ENCODE measurements around the gene CLEC1A.

The CLEC1A gene

DNA sequence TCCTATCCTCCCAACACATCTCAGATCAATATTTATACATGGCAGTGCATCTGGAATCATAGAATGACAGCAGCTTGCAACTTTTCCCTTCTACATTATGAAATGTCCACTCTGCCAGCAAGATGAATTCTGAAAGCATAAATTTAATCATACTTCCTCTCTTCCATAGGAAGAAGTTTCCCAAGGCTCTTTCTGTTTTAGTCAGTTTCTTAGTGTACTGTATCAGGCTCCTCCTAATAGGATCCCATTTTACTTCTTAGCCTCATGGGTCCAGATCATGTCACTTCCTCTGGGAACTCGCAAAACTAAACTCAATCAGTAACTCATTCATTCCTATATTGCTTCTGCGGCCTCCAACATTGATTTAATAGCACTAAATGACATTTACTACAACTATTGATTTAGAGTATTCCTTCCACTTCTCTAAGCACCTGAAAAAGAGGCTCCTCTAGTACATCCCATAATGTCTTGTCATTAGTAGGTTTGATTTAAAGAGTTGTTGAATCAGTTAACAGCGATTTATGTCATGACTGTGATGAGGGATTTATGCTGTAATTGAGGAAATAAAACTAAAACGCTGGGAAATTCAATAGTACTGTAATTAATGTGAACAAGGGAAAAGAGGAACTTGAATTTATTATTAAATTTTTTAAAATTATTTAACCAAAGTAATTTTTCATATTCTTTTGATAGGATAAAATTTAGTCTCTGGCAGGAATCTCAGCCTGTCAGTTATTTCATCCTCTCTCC is 4.0 kb downstream of the CLEC1A start:
- Histone ChIP-seq H3K27ac (ENCODE audit: low read depth, low read length) (no peak overlapping the region), H3K27me3 (ENCODE audit: control insufficient read depth, insufficient read depth, low read length) (no peaks in the 10 kb centered on the region), H3K9ac (ENCODE audit: low read length) (no peak overlapping the region), H3K4me1 (ENCODE audit: control insufficient read depth, insufficient read depth, low read length) (no peaks in the 10 kb centered on the region), H3K36me3 (ENCODE audit: control insufficient read depth, insufficient read depth, low read length) (no peaks in the 10 kb centered on the region), H3K4me3 (ENCODE audit: low read length) (no peak overlapping the region)

- Histone ChIP-seq H3K9ac (ENCODE audit: low read length) (no peak overlapping the region), H3K27me3 (ENCODE audit: control insufficient read depth, insufficient read depth, low read length) (no peaks in the 10 kb centered on the region), H3K4me3 (ENCODE audit: low read length) (no peak overlapping the region), H3K4me1 (ENCODE audit: control insufficient read depth, insufficient read depth, low read length) (no peaks in the 10 kb centered on the region), H3K36me3 (ENCODE audit: control insufficient read depth, insufficient read depth, low read length) (no peaks in the 10 kb centered on the region), H3K27ac (ENCODE audit: low read depth, low read length) (no peak overlapping the region)
Measured at GRCh38 chr12:10088955-10089900, 9.6 kb downstream of the CLEC1A start.

GRCh38 chr12:10088031-10088430 is 10.8 kb downstream of the CLEC1A start:
- Histone ChIP-seq H3K4me1 (ENCODE audit: control insufficient read depth, insufficient read depth, low read length) (no peaks in the 10 kb centered on the region), H3K36me3 (ENCODE audit: control insufficient read depth, insufficient read depth, low read length) (no peaks in the 10 kb centered on the region), H3K4me3 (ENCODE audit: low read length) (no peak overlapping the region), H3K27ac (ENCODE audit: low read depth, low read length) (no peak overlapping the region), H3K9ac (ENCODE audit: low read length) (no peak overlapping the region), H3K27me3 (ENCODE audit: control insufficient read depth, insufficient read depth, low read length) (no peaks in the 10 kb centered on the region)

- no peak overlapping the region for H3K27ac ChIP-seq (ENCODE audit: low read depth, low read length)
- H3K36me3 ChIP-seq (ENCODE audit: control insufficient read depth, insufficient read depth, low read length), result no peaks in the 10 kb centered on the region
- no peaks in the 10 kb centered on the region for H3K27me3 ChIP-seq (ENCODE audit: control insufficient read depth, insufficient read depth, low read length)
- no peak overlapping the region for H3K4me3 ChIP-seq (ENCODE audit: low read length)
- no peak overlapping the region for H3K9ac ChIP-seq (ENCODE audit: low read length)
- no peaks in the 10 kb centered on the region for H3K4me1 ChIP-seq (ENCODE audit: control insufficient read depth, insufficient read depth, low read length)
Measured at GRCh38 chr12:10086387-10086786, 12.4 kb downstream of the CLEC1A start.

- H3K4me3 ChIP-seq (ENCODE audit: low read length), result no peak overlapping the region
- no peaks in the 10 kb centered on the region for H3K27me3 ChIP-seq (ENCODE audit: control insufficient read depth, insufficient read depth, low read length)
- H3K4me1 ChIP-seq (ENCODE audit: control insufficient read depth, insufficient read depth, low read length), result no peaks in the 10 kb centered on the region
- H3K27ac ChIP-seq (ENCODE audit: low read depth, low read length), result no peak overlapping the region
- H3K36me3 ChIP-seq (ENCODE audit: control insufficient read depth, insufficient read depth, low read length), result no peaks in the 10 kb centered on the region
- H3K9ac ChIP-seq (ENCODE audit: low read length), result no peak overlapping the region
Measured at GRCh38 chr12:10084733-10085132, 14.1 kb downstream of the CLEC1A start.

DNA sequence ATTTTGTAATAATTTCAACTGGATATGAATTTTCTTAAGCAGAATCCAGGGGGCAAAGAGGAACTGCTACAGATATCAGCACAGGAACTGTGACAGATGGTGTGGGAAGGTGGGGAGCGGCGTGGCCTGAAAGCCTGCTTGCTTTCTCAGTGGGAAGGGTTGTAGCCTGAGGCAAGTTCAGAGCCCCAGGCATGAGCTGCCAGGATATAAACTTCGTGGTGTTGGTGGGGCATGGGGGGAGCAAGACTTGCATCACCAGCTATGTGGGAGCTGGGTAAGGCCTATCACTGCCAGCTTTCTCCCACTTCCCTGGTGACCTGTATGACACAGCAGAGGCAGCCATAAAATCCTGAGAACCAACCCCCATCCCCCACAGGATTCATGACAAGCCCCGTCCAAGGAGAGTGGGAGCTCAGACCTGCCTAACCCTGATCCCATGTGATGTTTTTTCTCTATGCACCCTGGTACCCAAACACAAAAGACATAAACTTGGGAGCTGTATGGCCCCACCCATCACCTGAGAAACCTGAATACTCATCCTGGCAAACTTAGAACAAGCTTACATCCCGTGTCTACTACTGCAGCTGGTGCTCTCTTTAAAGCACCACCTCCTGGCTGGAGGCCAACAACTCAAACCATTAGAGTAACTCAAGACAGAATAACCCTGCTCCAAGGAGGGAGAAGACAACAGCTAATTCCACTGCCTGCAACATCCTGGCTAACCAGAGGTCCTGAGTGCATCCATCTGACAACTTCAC is 16.5 kb downstream of the CLEC1A start:
- H3K4me1 ChIP-seq (ENCODE audit: control insufficient read depth, insufficient read depth, low read length), result no peaks in the 10 kb centered on the region
- H3K4me3 ChIP-seq (ENCODE audit: low read length), result no peak overlapping the region
- no peak overlapping the region for H3K27ac ChIP-seq (ENCODE audit: low read depth, low read length)
- no peak overlapping the region for H3K9ac ChIP-seq (ENCODE audit: low read length)
- no peaks in the 10 kb centered on the region for H3K36me3 ChIP-seq (ENCODE audit: control insufficient read depth, insufficient read depth, low read length)
- no peaks in the 10 kb centered on the region for H3K27me3 ChIP-seq (ENCODE audit: control insufficient read depth, insufficient read depth, low read length)

GRCh38 chr12:10075451-10075850 is 23.3 kb downstream of the CLEC1A start:
- no peaks in the 10 kb centered on the region for H3K4me1 ChIP-seq (ENCODE audit: control insufficient read depth, insufficient read depth, low read length)
- H3K27ac ChIP-seq (ENCODE audit: low read depth, low read length), result no peak overlapping the region
- no peaks in the 10 kb centered on the region for H3K36me3 ChIP-seq (ENCODE audit: control insufficient read depth, insufficient read depth, low read length)
- H3K27me3 ChIP-seq (ENCODE audit: control insufficient read depth, insufficient read depth, low read length), result no peaks in the 10 kb centered on the region
- no peak overlapping the region for H3K4me3 ChIP-seq (ENCODE audit: low read length)
- no peak overlapping the region for H3K9ac ChIP-seq (ENCODE audit: low read length)

DNA sequence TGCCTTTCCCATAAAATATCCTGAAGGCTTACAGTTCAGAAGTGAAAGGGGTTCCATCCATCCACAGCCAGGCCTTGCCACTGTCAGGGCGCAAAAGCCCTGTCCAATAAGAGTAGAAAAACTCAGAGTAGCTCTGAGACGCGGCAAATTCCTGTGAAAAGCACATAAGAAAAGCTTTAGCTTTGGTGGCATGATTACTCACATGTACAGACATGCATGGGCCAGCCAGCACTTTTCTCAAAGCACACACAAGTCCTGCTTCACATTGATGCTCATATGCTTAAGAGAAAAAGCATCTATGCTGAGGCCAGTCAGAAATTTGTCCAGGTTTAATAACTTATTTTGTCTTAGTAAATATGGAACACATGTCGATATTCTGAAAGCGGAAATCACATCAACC is 25.5 kb downstream of the CLEC1A start:
- Histone ChIP-seq H3K27me3 (ENCODE audit: control insufficient read depth, insufficient read depth, low read length) (no peaks in the 10 kb centered on the region), H3K4me1 (ENCODE audit: control insufficient read depth, insufficient read depth, low read length) (no peaks in the 10 kb centered on the region), H3K27ac (ENCODE audit: low read depth, low read length) (no peak overlapping the region), H3K36me3 (ENCODE audit: control insufficient read depth, insufficient read depth, low read length) (no peaks in the 10 kb centered on the region), H3K4me3 (ENCODE audit: low read length) (no peak overlapping the region), H3K9ac (ENCODE audit: low read length) (no peak overlapping the region)

GRCh38 chr12:10072131-10072530 is 26.7 kb downstream of the CLEC1A start:
- no peak overlapping the region for H3K27ac ChIP-seq (ENCODE audit: low read depth, low read length)
- H3K27me3 ChIP-seq (ENCODE audit: control insufficient read depth, insufficient read depth, low read length), result no peaks in the 10 kb centered on the region
- no peaks in the 10 kb centered on the region for H3K4me1 ChIP-seq (ENCODE audit: control insufficient read depth, insufficient read depth, low read length)
- H3K4me3 ChIP-seq (ENCODE audit: low read length), result no peak overlapping the region
- no peak overlapping the region for H3K9ac ChIP-seq (ENCODE audit: low read length)
- no peaks in the 10 kb centered on the region for H3K36me3 ChIP-seq (ENCODE audit: control insufficient read depth, insufficient read depth, low read length)

GRCh38 chr12:10070380-10070779 is 28.4 kb downstream of the CLEC1A start:
- H3K9ac ChIP-seq (ENCODE audit: low read length), result no peak overlapping the region
- no peaks in the 10 kb centered on the region for H3K36me3 ChIP-seq (ENCODE audit: control insufficient read depth, insufficient read depth, low read length)
- no peak overlapping the region for H3K27ac ChIP-seq (ENCODE audit: low read depth, low read length)
- no peak overlapping the region for H3K4me3 ChIP-seq (ENCODE audit: low read length)
- no peaks in the 10 kb centered on the region for H3K4me1 ChIP-seq (ENCODE audit: control insufficient read depth, insufficient read depth, low read length)
- no peaks in the 10 kb centered on the region for H3K27me3 ChIP-seq (ENCODE audit: control insufficient read depth, insufficient read depth, low read length)

DNA sequence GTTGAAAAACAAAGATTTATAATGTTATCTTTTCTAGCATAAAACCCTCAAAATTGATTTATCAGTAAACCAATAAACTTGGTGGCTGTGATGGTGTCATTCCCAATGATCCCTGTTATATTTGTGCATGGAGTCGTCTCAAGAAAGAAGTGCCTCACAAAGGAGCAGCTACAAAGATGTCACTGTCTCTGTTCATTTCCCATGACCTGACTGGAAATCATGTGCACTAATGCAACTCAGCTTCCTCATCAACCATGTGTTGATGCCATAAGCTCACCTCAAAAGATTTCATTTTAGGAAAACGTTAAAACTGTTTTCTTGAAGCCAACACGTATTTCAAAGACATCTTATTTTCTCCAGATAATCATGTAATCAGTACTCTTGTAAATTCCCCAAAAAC is 28.8 kb downstream of the CLEC1A start:
- Histone ChIP-seq H3K36me3 (ENCODE audit: control insufficient read depth, insufficient read depth, low read length) (no peaks in the 10 kb centered on the region), H3K27me3 (ENCODE audit: control insufficient read depth, insufficient read depth, low read length) (no peaks in the 10 kb centered on the region), H3K9ac (ENCODE audit: low read length) (no peak overlapping the region), H3K4me3 (ENCODE audit: low read length) (no peak overlapping the region), H3K27ac (ENCODE audit: low read depth, low read length) (no peak overlapping the region), H3K4me1 (ENCODE audit: control insufficient read depth, insufficient read depth, low read length) (no peaks in the 10 kb centered on the region)

DNA sequence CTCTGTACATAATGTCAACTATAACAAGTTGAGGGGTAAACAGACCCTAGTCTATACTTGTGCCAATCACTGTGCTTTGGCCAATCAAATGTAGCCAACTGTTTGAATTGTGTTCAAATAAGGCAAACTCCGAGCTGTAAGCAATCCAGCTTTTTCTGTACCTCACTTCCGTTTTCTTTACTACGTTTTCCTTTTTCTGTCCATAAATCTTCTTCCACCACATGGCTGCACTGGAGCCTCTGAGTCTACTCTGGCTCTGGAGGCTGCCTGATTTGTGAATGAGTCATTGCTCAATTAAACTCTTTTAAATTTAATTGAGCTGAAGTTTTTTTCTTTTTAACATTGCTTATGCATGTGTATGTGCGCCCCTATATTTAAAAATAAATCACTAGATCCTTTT is 29.7 kb downstream of the CLEC1A start:
- Histone ChIP-seq H3K27ac (ENCODE audit: low read depth, low read length) (peak overlapping the region; percentile 38), H3K36me3 (ENCODE audit: control insufficient read depth, insufficient read depth, low read length) (no peaks in the 10 kb centered on the region), H3K27me3 (ENCODE audit: control insufficient read depth, insufficient read depth, low read length) (no peaks in the 10 kb centered on the region), H3K4me3 (ENCODE audit: low read length) (no peak overlapping the region), H3K9ac (ENCODE audit: low read length) (no peak overlapping the region), H3K4me1 (ENCODE audit: control insufficient read depth, insufficient read depth, low read length) (no peaks in the 10 kb centered on the region)
